Erythroblast (primary cell): ENCODE measurements around the gene ADAM10.

ENCODE experiments used
- GATA1 ChIP-seq: IDR thresholded peaks from 2 replicates; pipeline ENCODE4 v1.6.1; 2011; ENCODE audit warnings: low read depth, mild to moderate bottlenecking, control low read depth, low read length, moderate library complexity
- POLR2A ChIP-seq: IDR thresholded peaks from 2 replicates; pipeline ENCODE4 v1.6.1; 2011; ENCODE audit warnings: mild to moderate bottlenecking, low read length

GRCh38 chr15:58696738-58697137 is 52.8 kb downstream of the ADAM10 start:
- TF ChIP-seq POLR2A: no peak
- no peak for TF ChIP-seq GATA1
